ENCODE results near the gene CCDC106.

CCDC106 gene

GRCh38 chr19:55674841-55675660, 27.0 kb downstream of the CCDC106 start, which contains the start of gene EPN1:
Gene EPN1, plus strand, starts transcription at chr19:55675226. Its CDS starts 3,402 bp downstream, at chr19:55678628.
- POLR2A ChIA-PET, result no interaction called here
- CTCF ChIA-PET, result no interaction called here
- no peak for TF ChIP-seq FOXK2 (IDR thresholded peaks at IDR 0.05)
- 0 out of 2 replicates have a peak, but pooled peaks have one; percentile 16 for TF ChIP-seq L3MBTL2 (conservative IDR thresholded peaks at IDR 0.05)
- TF ChIP-seq LEF1 (IDR thresholded peaks at IDR 0.05; ENCODE audit: borderline replicate concordance), result 0 out of 2 replicates have a peak, but pooled peaks have one; percentile 29
- peak; percentile 57; the same call in 1 of the 2 replicates for TF ChIP-seq FOXM1 (IDR thresholded peaks at IDR 0.05; ENCODE audit: borderline replicate concordance)
- peak; percentile 32; the same call in 1 of the 2 replicates for TF ChIP-seq ELF4 (IDR thresholded peaks at IDR 0.05)
- TF ChIP-seq ARNT (IDR thresholded peaks at IDR 0.05), result peak; percentile 63

GRCh38 chr19:55675661-55676354, 27.8 kb downstream of the CCDC106 start:
- CTCF ChIA-PET, result no interaction called here
- no peak for DNase-seq (ENCODE audit: extremely low spot score)
- TF ChIP-seq HDGF (IDR thresholded peaks at IDR 0.05; ENCODE audit: borderline replicate concordance) (no peak), LEF1 (IDR thresholded peaks at IDR 0.05; ENCODE audit: borderline replicate concordance) (no peak), ZNF384 (IDR thresholded peaks at IDR 0.05) (no peak)
- POLR2A ChIA-PET, result no interaction called here

More at GRCh38 chr19:55674841-55675660, 27.0 kb downstream of the CCDC106 start, which contains the start of gene EPN1:
- DNase-seq (ENCODE audit: extremely low spot score), result peak; percentile 99

DNA sequence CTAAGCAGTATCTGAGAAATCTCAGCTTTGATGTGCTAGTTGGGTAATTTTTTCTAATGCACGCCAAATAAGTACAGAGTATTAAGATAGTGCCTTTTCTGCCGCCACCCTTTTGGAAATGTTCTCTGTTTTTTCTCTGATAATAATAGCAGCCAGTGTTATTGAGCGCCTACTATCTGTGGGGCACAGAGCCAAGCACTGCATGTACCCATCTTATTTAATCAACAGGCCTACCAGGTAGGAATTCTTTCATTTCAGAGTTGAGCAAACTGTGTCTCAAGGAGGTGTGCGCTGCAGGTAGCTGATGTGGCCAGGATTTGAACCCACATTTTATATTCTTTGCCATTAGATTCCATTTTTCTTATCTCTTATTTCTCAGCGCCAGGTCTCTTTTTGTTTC, 28.4 kb downstream of the CCDC106 start:
- ChIA-PET POLR2A (no interaction called here), CTCF (no interaction called here)
- TF ChIP-seq ELF4 (IDR thresholded peaks at IDR 0.05) (no peak), L3MBTL2 (conservative IDR thresholded peaks at IDR 0.05) (no peak), NFRKB (IDR thresholded peaks at IDR 0.05) (no peak), LEF1 (IDR thresholded peaks at IDR 0.05; ENCODE audit: borderline replicate concordance) (no peak), SP1 (IDR thresholded peaks at IDR 0.05) (no peak), ARNT (IDR thresholded peaks at IDR 0.05) (no peak), FOXK2 (IDR thresholded peaks at IDR 0.05) (no peak), CTBP1 (IDR thresholded peaks at IDR 0.05; ENCODE audit: borderline replicate concordance) (no peak), TARDBP (IDR thresholded peaks at IDR 0.05) (no peak), BHLHE40 (IDR thresholded peaks at IDR 0.05; ENCODE audit: borderline replicate concordance) (no peak), HDGF (IDR thresholded peaks at IDR 0.05; ENCODE audit: borderline replicate concordance) (no peak), FOXM1 (IDR thresholded peaks at IDR 0.05; ENCODE audit: borderline replicate concordance) (no peak), ZNF384 (IDR thresholded peaks at IDR 0.05) (no peak), FOXA1 (IDR thresholded peaks at IDR 0.05) (no peak), SUZ12 (IDR thresholded peaks at IDR 0.05) (no peak)
- TF ChIP-seq, protein P1, sequence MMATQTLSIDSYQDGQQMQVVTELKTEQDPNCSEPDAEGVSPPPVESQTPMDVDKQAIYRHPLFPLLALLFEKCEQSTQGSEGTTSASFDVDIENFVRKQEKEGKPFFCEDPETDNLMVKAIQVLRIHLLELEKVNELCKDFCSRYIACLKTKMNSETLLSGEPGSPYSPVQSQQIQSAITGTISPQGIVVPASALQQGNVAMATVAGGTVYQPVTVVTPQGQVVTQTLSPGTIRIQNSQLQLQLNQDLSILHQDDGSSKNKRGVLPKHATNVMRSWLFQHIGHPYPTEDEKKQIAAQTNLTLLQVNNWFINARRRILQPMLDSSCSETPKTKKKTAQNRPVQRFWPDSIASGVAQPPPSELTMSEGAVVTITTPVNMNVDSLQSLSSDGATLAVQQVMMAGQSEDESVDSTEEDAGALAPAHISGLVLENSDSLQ (IDR thresholded peaks at IDR 0.05), result no peak
- no peak for DNase-seq (ENCODE audit: extremely low spot score)

DNA sequence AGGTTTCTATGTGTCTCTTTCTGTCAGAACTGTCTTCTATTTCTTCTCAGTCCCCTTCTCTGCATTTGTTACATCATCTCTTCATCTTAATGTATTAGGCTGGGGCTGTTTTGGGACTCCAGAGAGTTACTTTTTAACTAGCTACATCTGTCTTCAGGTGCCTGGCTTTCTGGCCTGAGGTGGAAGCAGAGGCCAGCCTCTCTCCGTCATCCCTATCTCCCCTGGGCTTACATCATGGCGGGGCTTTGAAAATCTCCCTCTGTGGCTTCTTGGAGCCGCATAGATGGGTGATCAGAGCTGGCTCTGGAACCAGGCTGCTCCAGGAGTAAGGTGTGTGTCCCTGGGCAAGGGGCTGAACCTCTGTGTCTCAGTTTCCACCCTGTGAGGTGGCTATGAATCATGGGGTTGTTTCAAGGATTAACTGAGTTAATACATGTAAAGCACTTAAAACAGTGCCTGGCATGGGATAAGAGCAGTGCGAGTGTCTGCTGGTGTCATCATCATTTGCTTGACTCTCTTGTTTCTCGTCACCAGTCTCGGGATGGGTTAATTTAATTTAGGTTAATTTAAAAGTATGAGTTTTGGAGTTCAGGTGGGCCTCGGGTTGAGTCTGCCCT, 29.0 kb downstream of the CCDC106 start:
- POLR2A ChIA-PET, result no interaction called here
- no peak for TF ChIP-seq LEF1 (IDR thresholded peaks at IDR 0.05; ENCODE audit: borderline replicate concordance)
- TF ChIP-seq L3MBTL2 (conservative IDR thresholded peaks at IDR 0.05), result no peak
- TF ChIP-seq, protein P1 (IDR thresholded peaks at IDR 0.05), result no peak
- TF ChIP-seq ARNT (IDR thresholded peaks at IDR 0.05), result no peak
- no peak for TF ChIP-seq FOXA1 (IDR thresholded peaks at IDR 0.05)
- no peak for TF ChIP-seq HDGF (IDR thresholded peaks at IDR 0.05; ENCODE audit: borderline replicate concordance)
- no peak for TF ChIP-seq ELF4 (IDR thresholded peaks at IDR 0.05)
- no peak for TF ChIP-seq ZNF384 (IDR thresholded peaks at IDR 0.05)
- no peak for TF ChIP-seq NFRKB (IDR thresholded peaks at IDR 0.05)
- no peak for TF ChIP-seq CTBP1 (IDR thresholded peaks at IDR 0.05; ENCODE audit: borderline replicate concordance)
- CTCF ChIA-PET, result no interaction called here
- DNase-seq (ENCODE audit: extremely low spot score), result no peak

DNA sequence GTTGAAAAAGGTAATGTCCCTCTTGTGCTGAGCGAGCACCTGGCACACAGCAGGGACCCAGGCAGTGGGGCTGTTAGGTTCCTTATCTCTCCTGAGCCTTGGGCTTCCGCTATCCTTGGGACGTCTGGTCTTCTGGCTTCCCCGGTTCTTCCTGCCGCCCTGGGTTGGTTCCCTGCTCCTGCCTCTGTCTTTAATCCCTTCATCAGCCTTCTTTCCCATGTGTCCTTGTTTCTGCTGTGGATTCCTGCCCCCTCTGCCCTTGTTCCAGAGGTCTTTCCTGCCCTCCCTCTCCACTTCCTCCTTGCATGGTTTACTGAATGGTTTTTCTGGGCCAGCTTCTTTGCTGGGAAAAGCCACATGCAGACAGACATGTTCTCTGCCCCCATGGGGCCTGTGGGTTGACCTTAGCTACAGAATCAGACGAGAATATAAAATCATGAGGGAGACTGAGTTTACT, 29.6 kb downstream of the CCDC106 start:
- TF ChIP-seq LEF1 (IDR thresholded peaks at IDR 0.05; ENCODE audit: borderline replicate concordance), result no peak
- no peak for TF ChIP-seq L3MBTL2 (conservative IDR thresholded peaks at IDR 0.05)
- TF ChIP-seq FOXM1 (IDR thresholded peaks at IDR 0.05; ENCODE audit: borderline replicate concordance), result no peak
- no peak for TF ChIP-seq ZNF384 (IDR thresholded peaks at IDR 0.05)
- TF ChIP-seq CTBP1 (IDR thresholded peaks at IDR 0.05; ENCODE audit: borderline replicate concordance), result no peak
- TF ChIP-seq SUZ12 (IDR thresholded peaks at IDR 0.05), result no peak
- no peak for TF ChIP-seq FOXK2 (IDR thresholded peaks at IDR 0.05)
- no peak for TF ChIP-seq ELF4 (IDR thresholded peaks at IDR 0.05)
- TF ChIP-seq SP1 (IDR thresholded peaks at IDR 0.05), result no peak
- TF ChIP-seq TARDBP (IDR thresholded peaks at IDR 0.05), result no peak
- TF ChIP-seq ARNT (IDR thresholded peaks at IDR 0.05), result no peak
- no peak for TF ChIP-seq FOXA1 (IDR thresholded peaks at IDR 0.05)
- TF ChIP-seq, protein P1 (IDR thresholded peaks at IDR 0.05), result no peak
- TF ChIP-seq HDGF (IDR thresholded peaks at IDR 0.05; ENCODE audit: borderline replicate concordance), result no peak
- no peak for TF ChIP-seq NFRKB (IDR thresholded peaks at IDR 0.05)
- TF ChIP-seq BHLHE40 (IDR thresholded peaks at IDR 0.05; ENCODE audit: borderline replicate concordance), result no peak
- POLR2A ChIA-PET, result no interaction called here
- no peak for DNase-seq (ENCODE audit: extremely low spot score)
- CTCF ChIA-PET, result no interaction called here

Measured in HEK293T (cell line).